Spleen (tissue), 11 donors: Measurements from ENCODE around the gene MAN2A2. TPM values are rescaled to one million over a fixed set of nuclear protein-coding genes. Genes with fewer than 3 reads are reported as not detected.
A peak's percentile ranks its signal among the peaks of the same experiment; 100 is the strongest.

Source experiments
- DNase-seq: peaks from one replicate; pipeline ENCODE4 v3.0.0-alpha.2; 2020
- H3K27ac ChIP-seq, 8 donors: fragments of 200-600 bp; sonication (generic) in 7 of 8; 1 replicate in 4 of 8; 2 replicates in 4 of 8; pipeline versions ENCODE4 v1.5.0 to v1.8.0; 2016 to 2021; ENCODE audit warnings: inconsistent platforms in 4 of 8, mild to moderate bottlenecking in 4 of 8, moderate library complexity in 1 of 8
- H3K27me3 ChIP-seq, 7 donors: fragments of 200-600 bp; sonication (generic) in 6 of 7; replicated peaks in 1 of 7; 1 replicate in 4 of 7; 2 replicates in 3 of 7; pipeline versions ENCODE4 v1.5.0 to v1.8.0; 2016 to 2021; ENCODE audit warnings: inconsistent platforms in 3 of 7, mild to moderate bottlenecking in 1 of 7
- H3K36me3 ChIP-seq, 6 donors: fragments of 200-600 bp; sonication (generic) in 5 of 6; 1 replicate in 4 of 6; 2 replicates in 2 of 6; pipeline versions ENCODE4 v1.5.0 to v1.8.0; 2016 to 2021; ENCODE audit warnings: inconsistent platforms in 2 of 6
- H3K4me1 ChIP-seq, 6 donors: fragments of 200-600 bp; sonication (generic) in 5 of 6; 1 replicate in 3 of 6; 2 replicates in 3 of 6; pipeline versions ENCODE4 v1.5.0 to v1.8.0; 2016 to 2021; ENCODE audit warnings: inconsistent platforms in 3 of 6
- H3K4me3 ChIP-seq, 8 donors: fragments of 200-600 bp; sonication (generic) in 7 of 8; 1 replicate in 4 of 8; 2 replicates in 4 of 8; pipeline versions ENCODE4 v1.5.0 to v1.8.0; 2016 to 2021; ENCODE audit warnings: inconsistent platforms in 4 of 8, mild to moderate bottlenecking in 4 of 8, moderate library complexity in 2 of 8
- H3K9me3 ChIP-seq, 8 donors: fragments of 200-600 bp; sonication (generic) in 7 of 8; 1 replicate in 4 of 8; 2 replicates in 4 of 8; pipeline versions ENCODE4 v1.5.0 to v1.8.0; 2016 to 2021; ENCODE audit warnings: inconsistent platforms in 4 of 8
- CTCF ChIP-seq, 11 experiments: fragments of 200-600 bp in 7 of 11; fragments of 450-650 bp in 4 of 11; sonication (generic) in 4 of 11; IDR thresholded peaks in 8 of 11; conservative IDR thresholded peaks in 3 of 11; 1 replicate in 7 of 11; 2 replicates in 4 of 11; pipeline versions ENCODE4 v1.4.0 to v1.8.0; 2016 to 2021; ENCODE audit warnings: antibody characterized with exemption in 11 of 11, inconsistent platforms in 4 of 11, mild to moderate bottlenecking in 1 of 11
- POLR2A ChIP-seq, 3 donors: fragments of 450-650 bp; IDR thresholded peaks; one replicate each; pipeline ENCODE4 v1.5.1; 2017; ENCODE audit warnings: antibody characterized with exemption in 3 of 3, mild to moderate bottlenecking in 1 of 3
- POLR2AphosphoS5 ChIP-seq, 3 donors: sonication (generic); formaldehyde crosslinking; IDR thresholded peaks; one replicate each; pipeline ENCODE4 v1.5.1; 2017; ENCODE audit warnings: antibody characterized with exemption in 3 of 3
- WGBS, 5 donors: extraction: QIAGEN DNeasy Blood & Tissue Kit in 3 of 5; methylation state at CpG; one replicate each; pipeline versions ENCODE4 v1.1.5 to v1.1.7; 2013 to 2018; 5-methylcytosine and 5-hydroxymethylcytosine counted together
- intact Hi-C: fragments of 100-400 bp; cut with DNase I; formaldehyde crosslinking; loops from one replicate; pipeline ENCODE4 v1.15.0; 2023; ENCODE audit warnings: low total_unique reads
- polyA plus RNA-seq, 3 donors: library from polyadenylated mRNA; stranded (reverse); fragments of 200-250 nt; gene quantifications; one replicate each; pipeline ENCODE4 v1.2.1, GENCODE V29; 2013
- total RNA-seq, 7 donors: library from RNA; depleted of rRNA in 3 of 7; stranded (reverse); fragments of >200 nt in 3 of 7; fragmentation: NEBNext Ultra II Directional in 4 of 7; extraction: Animal tissue kit (Norgen Biotek cat#: 25700) in 4 of 7; gene quantifications; one replicate each; pipeline versions ENCODE4 v1.1.0 to v1.2.1, GENCODE V29; 2016 to 2021
- donor health status: healthy with polysubstance abuse.
- donor health status: DM: no; HTN: no; CAD: no; lungs with moderate emphysema.
- donor health status: DM: no; HTN: no; CAD: no.
- donor health status: Bipolar disorder and iron deficiency.
- donor health status: healthy.
- donor health status: DM: no; HTN: no; CAD: no.
- donor health status: DM: yes; HTN: yes; CAD: no.

Gene MAN2A2
- total and polyA plus RNA-seq, 10 donors = 13.7 to 167 (median 110) TPM

GRCh38 chr15:90914305-90915080 is 11.4 kb downstream of the MAN2A2 start:
- Histone ChIP-seq H3K27me3 (no peaks in the 10 kb centered on the region), H3K4me1 (peaks cover 0 to 84% (median 18%) of the 10 kb centered on the region in 6 donors), H3K4me3 (peak overlapping the region in 1 of 8 donors; percentile 61), H3K9me3 (no peaks in the 10 kb centered on the region), H3K27ac (peak overlapping the region in 7 of 8 donors; percentile 67 to 93 (median 79)), H3K36me3 (peaks cover 24 to 100% (median 99%) of the 10 kb centered on the region in 6 donors)
- TF ChIP-seq POLR2AphosphoS5 (IDR thresholded peaks at IDR 0.05) (peak in 2 of 3 donors; percentile 23 to 68), POLR2A (IDR thresholded peaks at IDR 0.05) (no peak)
- peak; percentile 78 for DNase-seq
- WGBS, 5 donors = 71 to 91% (median 78%) methylated on average over 19 to 22 of the region's 22 CpGs
- intact Hi-C loops = no loop called here

GRCh38 chr15:90915216-90915807 is 12.2 kb downstream of the MAN2A2 start:
- no peaks in the 10 kb centered on the region for H3K9me3 ChIP-seq
- peak overlapping the region in 7 of 8 donors; percentile 67 to 93 (median 79) for H3K27ac ChIP-seq
- TF ChIP-seq CTCF (IDR thresholded peaks at IDR 0.05 in 8 of 11, conservative IDR thresholded peaks at IDR 0.05 in 3 of 11) (no peak), POLR2A (IDR thresholded peaks at IDR 0.05) (no peak), POLR2AphosphoS5 (IDR thresholded peaks at IDR 0.05) (no peak)
- H3K4me3 ChIP-seq = peak overlapping the region in 2 of 8 donors; percentile 32 to 61
- 39 to 71% (median 46%) methylated on average over 7 of the region's 7 CpGs for WGBS, 5 donors
- no peak for DNase-seq
- intact Hi-C loops = no loop called here
- no peaks in the 10 kb centered on the region for H3K27me3 ChIP-seq
- peaks cover 0 to 77% (median 16%) of the 10 kb centered on the region in 6 donors for H3K4me1 ChIP-seq
- peaks cover 24 to 100% (median 99%) of the 10 kb centered on the region in 6 donors for H3K36me3 ChIP-seq

GRCh38 chr15:90915808-90916440 is 12.8 kb downstream of the MAN2A2 start:
- no peaks in the 10 kb centered on the region for H3K9me3 ChIP-seq
- H3K36me3 ChIP-seq = peaks cover 24 to 100% (median 99%) of the 10 kb centered on the region in 6 donors
- H3K4me1 ChIP-seq = peaks cover 0 to 71% (median 16%) of the 10 kb centered on the region in 6 donors
- H3K4me3 ChIP-seq = peak overlapping the region in 4 of 8 donors; percentile 29 to 61 (median 31)
- peak; percentile 65 to 82 (median 68) for TF ChIP-seq POLR2AphosphoS5 (IDR thresholded peaks at IDR 0.05)
- TF ChIP-seq POLR2A (IDR thresholded peaks at IDR 0.05) = no peak
- peak in 3 of 11 experiments; percentile 10 to 22 (median 19) for TF ChIP-seq CTCF (IDR thresholded peaks at IDR 0.05 in 8 of 11, conservative IDR thresholded peaks at IDR 0.05 in 3 of 11)
- H3K27ac ChIP-seq = peak overlapping the region in 7 of 8 donors; percentile 67 to 93 (median 79)
- intact Hi-C loops = no loop called here
- WGBS, 5 donors = 39 to 57% (median 53%) methylated on average over 24 to 25 of the region's 25 CpGs
- no peaks in the 10 kb centered on the region for H3K27me3 ChIP-seq
- peak; percentile 91 for DNase-seq

DNA sequence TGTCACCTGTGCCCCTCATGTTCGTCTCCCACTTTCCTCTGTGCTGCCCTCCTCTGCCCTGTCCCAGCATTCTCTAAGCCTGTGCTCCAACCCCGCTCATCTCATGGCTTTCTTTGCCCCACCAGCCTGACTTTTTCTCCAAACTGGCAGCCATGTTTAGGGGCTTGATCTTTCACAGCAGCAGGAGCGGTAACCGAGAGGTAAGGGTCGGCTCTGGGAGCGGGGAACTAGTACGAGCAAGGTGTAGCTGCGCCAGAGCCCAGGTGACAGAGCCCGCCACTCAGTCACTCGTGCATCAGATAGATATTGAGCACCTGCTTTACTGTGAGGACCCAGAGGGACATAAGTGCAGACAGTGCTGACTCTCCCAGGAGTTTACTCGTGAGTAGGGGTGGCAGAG is 13.4 kb downstream of the MAN2A2 start:
- no peaks in the 10 kb centered on the region for H3K27me3 ChIP-seq
- peak overlapping the region in 7 of 8 donors; percentile 67 to 93 (median 79) for H3K27ac ChIP-seq
- 72 to 90% (median 81%) methylated on average over 11 of the region's 11 CpGs for WGBS, 5 donors
- peak overlapping the region in 4 of 8 donors; percentile 29 to 61 (median 31) for H3K4me3 ChIP-seq
- peaks cover 0 to 65% (median 16%) of the 10 kb centered on the region in 6 donors for H3K4me1 ChIP-seq
- no peaks in the 10 kb centered on the region for H3K9me3 ChIP-seq
- DNase-seq = peak; percentile 67
- peaks cover 24 to 100% (median 99%) of the 10 kb centered on the region in 6 donors for H3K36me3 ChIP-seq
- TF ChIP-seq CTCF (IDR thresholded peaks at IDR 0.05 in 8 of 11, conservative IDR thresholded peaks at IDR 0.05 in 3 of 11) (no peak), POLR2A (IDR thresholded peaks at IDR 0.05) (no peak), POLR2AphosphoS5 (IDR thresholded peaks at IDR 0.05) (no peak)
- intact Hi-C loops = no loop called here
